PFSK-1 (cell line): ENCODE data around the gene PLCL2.

ENCODE experiments used
- TAF1 ChIP-seq: IDR thresholded peaks from 2 replicates; pipeline ENCODE4 v1.6.1; 2012; ENCODE audit warnings: low read length, control low read depth, borderline replicate concordance; ENCODE audit not compliant: insufficient read depth
- TF ChIP-seq, protein P1 (sequence below), 2 experiments: IDR thresholded peaks; 2 replicates each; pipeline versions ENCODE4 v1.6.1 to v1.8.0; 2011 to 2012; ENCODE audit warnings: low read depth in 2 of 2, low read length in 2 of 2, control low read depth in 1 of 2, inconsistent platforms in 1 of 2, mild to moderate bottlenecking in 1 of 2, moderate library complexity in 1 of 2; ENCODE audit not compliant: insufficient read depth in 1 of 2

DNA sequence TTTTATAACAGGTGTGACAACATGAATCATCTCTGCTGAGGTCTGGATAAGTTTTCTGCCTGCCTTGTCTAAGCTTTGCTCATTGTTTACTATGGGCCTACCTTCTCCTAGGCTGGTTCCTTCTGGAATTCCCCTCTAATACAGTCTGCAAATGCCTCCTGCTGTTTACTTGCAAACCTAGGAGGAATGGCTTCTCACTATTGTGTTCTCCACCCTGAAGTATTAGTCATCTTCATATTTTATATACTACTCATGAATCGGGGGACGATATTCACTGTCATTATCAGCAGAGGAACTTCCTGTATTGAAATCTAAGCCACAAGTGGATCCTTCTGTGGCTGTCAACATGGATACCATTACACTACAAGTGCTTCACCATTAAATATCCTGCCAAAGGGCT, 154.8 kb downstream of the PLCL2 start:
- TF ChIP-seq, protein P1, sequence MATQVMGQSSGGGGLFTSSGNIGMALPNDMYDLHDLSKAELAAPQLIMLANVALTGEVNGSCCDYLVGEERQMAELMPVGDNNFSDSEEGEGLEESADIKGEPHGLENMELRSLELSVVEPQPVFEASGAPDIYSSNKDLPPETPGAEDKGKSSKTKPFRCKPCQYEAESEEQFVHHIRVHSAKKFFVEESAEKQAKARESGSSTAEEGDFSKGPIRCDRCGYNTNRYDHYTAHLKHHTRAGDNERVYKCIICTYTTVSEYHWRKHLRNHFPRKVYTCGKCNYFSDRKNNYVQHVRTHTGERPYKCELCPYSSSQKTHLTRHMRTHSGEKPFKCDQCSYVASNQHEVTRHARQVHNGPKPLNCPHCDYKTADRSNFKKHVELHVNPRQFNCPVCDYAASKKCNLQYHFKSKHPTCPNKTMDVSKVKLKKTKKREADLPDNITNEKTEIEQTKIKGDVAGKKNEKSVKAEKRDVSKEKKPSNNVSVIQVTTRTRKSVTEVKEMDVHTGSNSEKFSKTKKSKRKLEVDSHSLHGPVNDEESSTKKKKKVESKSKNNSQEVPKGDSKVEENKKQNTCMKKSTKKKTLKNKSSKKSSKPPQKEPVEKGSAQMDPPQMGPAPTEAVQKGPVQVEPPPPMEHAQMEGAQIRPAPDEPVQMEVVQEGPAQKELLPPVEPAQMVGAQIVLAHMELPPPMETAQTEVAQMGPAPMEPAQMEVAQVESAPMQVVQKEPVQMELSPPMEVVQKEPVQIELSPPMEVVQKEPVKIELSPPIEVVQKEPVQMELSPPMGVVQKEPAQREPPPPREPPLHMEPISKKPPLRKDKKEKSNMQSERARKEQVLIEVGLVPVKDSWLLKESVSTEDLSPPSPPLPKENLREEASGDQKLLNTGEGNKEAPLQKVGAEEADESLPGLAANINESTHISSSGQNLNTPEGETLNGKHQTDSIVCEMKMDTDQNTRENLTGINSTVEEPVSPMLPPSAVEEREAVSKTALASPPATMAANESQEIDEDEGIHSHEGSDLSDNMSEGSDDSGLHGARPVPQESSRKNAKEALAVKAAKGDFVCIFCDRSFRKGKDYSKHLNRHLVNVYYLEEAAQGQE (IDR thresholded peaks at IDR 0.05; ENCODE audit: insufficient read depth in 1 of 2, low read depth in 2 of 2, low read length in 2 of 2), result no peak
- no peak for TF ChIP-seq TAF1
